Tibial artery (tissue), 4 donors: ENCODE measurements around the gene VPS36.

Experiments
- DNase-seq, 2 donors: peaks; one replicate each; pipeline ENCODE4 v3.0.0-alpha.2; 2019
- H3K27ac ChIP-seq, 2 donors: fragments of 200-600 bp; sonication (generic) in 1 of 2; 1 replicate in 1 of 2; 2 replicates in 1 of 2; pipeline ENCODE4 v1.5.1; 2018 to 2019; ENCODE audit warnings: mild to moderate bottlenecking in 1 of 2
- H3K27me3 ChIP-seq, 2 donors: fragments of 200-600 bp; sonication (generic) in 1 of 2; one replicate each; pipeline versions ENCODE4 v1.5.1 to v1.6.0; 2016 to 2019
- H3K36me3 ChIP-seq, 3 donors: fragments of 200-600 bp; sonication (generic) in 2 of 3; one replicate each; pipeline ENCODE4 v1.5.1; 2016 to 2019; ENCODE audit warnings: mild to moderate bottlenecking in 2 of 3
- H3K4me1 ChIP-seq, 4 donors: fragments of 200-600 bp; sonication (generic) in 2 of 4; 1 replicate in 3 of 4; 2 replicates in 1 of 4; pipeline ENCODE4 v1.5.1; 2016 to 2019
- H3K4me3 ChIP-seq, 2 donors: fragments of 200-600 bp; sonication (generic) in 1 of 2; 1 replicate in 1 of 2; 2 replicates in 1 of 2; pipeline ENCODE4 v1.5.1; 2018 to 2019; ENCODE audit warnings: mild to moderate bottlenecking in 2 of 2
- H3K9me3 ChIP-seq, 3 donors: fragments of 200-600 bp; sonication (generic) in 1 of 3; one replicate each; pipeline ENCODE4 v1.5.1; 2016 to 2019
- intact Hi-C: fragments of 100-400 bp; cut with DNase I; formaldehyde crosslinking; loops from one replicate; pipeline ENCODE4 v1.15.0; 2023; ENCODE audit warnings: low total_unique reads
- TF ChIP-seq, protein P1 (sequence below), 2 experiments: fragments of 200-600 bp in 1 of 2; fragments of 450-650 bp in 1 of 2; IDR thresholded peaks; one replicate each; pipeline ENCODE4 v1.5.1; 2017 to 2019; ENCODE audit warnings: antibody characterized with exemption in 2 of 2, mild to moderate bottlenecking in 1 of 2, moderate library complexity in 1 of 2

VPS36 gene

DNA sequence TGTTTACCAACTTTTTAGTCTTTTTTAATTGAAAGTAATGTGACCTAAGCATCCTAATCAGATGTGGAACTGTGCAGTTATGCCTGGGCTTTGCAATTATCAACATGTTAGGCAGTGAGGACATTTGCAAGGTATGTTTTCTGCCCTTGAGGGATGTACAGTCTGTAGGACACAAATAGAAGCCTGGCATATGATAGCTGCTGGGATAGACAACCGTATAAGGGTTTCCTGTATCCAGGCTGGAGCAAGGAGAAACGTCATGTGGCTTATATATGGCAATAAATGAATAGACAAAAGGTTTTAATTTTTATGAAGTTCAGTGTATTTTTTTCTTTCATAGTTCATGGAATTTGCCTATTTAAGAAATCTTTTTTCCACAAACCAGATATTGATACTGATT lies 2.0 kb upstream of the VPS36 start:
- DNase-seq: no peak
- Histone ChIP-seq H3K9me3 (no peaks in the 10 kb centered on the region), H3K27ac (no peak overlapping the region), H3K27me3 (no peaks in the 10 kb centered on the region), H3K4me3 (no peak overlapping the region), H3K4me1 (peaks cover 0 to 38% (median 21%) of the 10 kb centered on the region in 4 donors), H3K36me3 (no peaks in the 10 kb centered on the region)
- intact Hi-C loops: loop anchor here (5.0 to 10.0 kb wide), 2 partner anchors 440 to 648 kb away; partner anchors contain the start of genes ALG11, ATP7B and DHRS12
- TF ChIP-seq, protein P1, sequence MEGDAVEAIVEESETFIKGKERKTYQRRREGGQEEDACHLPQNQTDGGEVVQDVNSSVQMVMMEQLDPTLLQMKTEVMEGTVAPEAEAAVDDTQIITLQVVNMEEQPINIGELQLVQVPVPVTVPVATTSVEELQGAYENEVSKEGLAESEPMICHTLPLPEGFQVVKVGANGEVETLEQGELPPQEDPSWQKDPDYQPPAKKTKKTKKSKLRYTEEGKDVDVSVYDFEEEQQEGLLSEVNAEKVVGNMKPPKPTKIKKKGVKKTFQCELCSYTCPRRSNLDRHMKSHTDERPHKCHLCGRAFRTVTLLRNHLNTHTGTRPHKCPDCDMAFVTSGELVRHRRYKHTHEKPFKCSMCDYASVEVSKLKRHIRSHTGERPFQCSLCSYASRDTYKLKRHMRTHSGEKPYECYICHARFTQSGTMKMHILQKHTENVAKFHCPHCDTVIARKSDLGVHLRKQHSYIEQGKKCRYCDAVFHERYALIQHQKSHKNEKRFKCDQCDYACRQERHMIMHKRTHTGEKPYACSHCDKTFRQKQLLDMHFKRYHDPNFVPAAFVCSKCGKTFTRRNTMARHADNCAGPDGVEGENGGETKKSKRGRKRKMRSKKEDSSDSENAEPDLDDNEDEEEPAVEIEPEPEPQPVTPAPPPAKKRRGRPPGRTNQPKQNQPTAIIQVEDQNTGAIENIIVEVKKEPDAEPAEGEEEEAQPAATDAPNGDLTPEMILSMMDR (IDR thresholded peaks at IDR 0.05): no peak

DNA sequence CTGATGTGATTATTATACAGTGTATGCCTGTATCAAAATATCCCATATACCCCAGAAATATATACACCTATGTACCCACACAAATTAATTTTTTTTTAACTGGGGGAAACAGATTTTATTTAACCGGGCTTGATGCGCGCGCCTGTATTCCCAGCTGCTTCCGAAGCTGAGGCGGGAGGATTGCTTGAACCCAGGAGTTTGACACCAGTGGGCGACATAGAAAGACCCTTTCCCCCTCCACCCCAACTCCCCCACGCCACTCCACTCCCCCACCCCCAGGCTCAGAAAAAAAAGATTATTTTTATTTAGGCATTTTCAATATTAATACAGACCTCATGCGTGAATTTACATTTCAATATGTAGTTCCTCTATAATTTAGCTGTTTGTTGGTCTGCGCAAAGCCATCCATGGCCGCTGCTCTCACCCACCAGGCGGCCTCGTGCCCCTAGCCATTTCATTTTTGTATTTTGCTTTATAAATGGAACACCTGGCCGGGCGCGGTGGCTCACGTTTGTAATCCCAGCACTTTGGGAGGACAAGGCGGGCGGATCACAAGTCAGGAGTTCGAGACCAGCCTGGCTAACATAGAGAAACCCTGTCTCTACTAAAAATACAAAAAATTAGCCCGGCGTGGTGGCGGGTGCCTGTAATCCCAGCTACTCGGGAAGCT lies 836 bp upstream of the VPS36 start:
- Histone ChIP-seq H3K36me3 (no peaks in the 10 kb centered on the region), H3K4me1 (peaks cover 0 to 40% (median 20%) of the 10 kb centered on the region in 4 donors), H3K9me3 (no peaks in the 10 kb centered on the region), H3K4me3 (peak overlapping the region in 1 of 2 donors; percentile 70), H3K27me3 (no peaks in the 10 kb centered on the region), H3K27ac (peak overlapping the region; percentile 10 to 16)
- no peak for DNase-seq
- TF ChIP-seq, protein P1 (IDR thresholded peaks at IDR 0.05): no peak
- intact Hi-C loops: loop anchor here (5.0 to 10.0 kb wide), 2 partner anchors 439 to 646 kb away; partner anchors contain the start of genes ALG11, ATP7B and DHRS12

DNA sequence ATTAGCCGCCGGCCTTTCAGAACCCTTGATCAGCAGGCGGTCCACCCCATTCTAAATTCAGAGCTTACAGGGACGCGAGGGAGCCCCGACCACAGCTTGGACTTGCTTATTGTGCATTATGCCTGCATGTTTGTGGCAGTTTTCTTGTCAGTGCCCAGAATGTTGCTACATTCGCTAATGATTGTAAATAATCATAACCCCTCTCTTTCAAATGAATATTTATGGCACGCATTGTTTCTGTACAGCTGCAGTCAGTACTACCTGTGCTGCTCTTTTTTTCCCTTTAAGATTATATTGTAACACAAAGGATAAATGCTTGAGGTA lies 321 bp upstream of the VPS36 start:
- no peak for DNase-seq
- TF ChIP-seq, protein P1 (IDR thresholded peaks at IDR 0.05): no peak
- H3K27ac ChIP-seq: peak overlapping the region; percentile 10 to 16
- no peaks in the 10 kb centered on the region for H3K36me3 ChIP-seq
- peak overlapping the region in 1 of 2 donors; percentile 70 for H3K4me3 ChIP-seq
- H3K4me1 ChIP-seq: peaks cover 0 to 34% (median 19%) of the 10 kb centered on the region in 4 donors
- intact Hi-C loops: loop anchor here (5.0 to 10.0 kb wide), 2 partner anchors 438 to 646 kb away; partner anchors contain the start of genes ALG11, ATP7B and DHRS12
- no peaks in the 10 kb centered on the region for H3K9me3 ChIP-seq
- no peaks in the 10 kb centered on the region for H3K27me3 ChIP-seq

DNA sequence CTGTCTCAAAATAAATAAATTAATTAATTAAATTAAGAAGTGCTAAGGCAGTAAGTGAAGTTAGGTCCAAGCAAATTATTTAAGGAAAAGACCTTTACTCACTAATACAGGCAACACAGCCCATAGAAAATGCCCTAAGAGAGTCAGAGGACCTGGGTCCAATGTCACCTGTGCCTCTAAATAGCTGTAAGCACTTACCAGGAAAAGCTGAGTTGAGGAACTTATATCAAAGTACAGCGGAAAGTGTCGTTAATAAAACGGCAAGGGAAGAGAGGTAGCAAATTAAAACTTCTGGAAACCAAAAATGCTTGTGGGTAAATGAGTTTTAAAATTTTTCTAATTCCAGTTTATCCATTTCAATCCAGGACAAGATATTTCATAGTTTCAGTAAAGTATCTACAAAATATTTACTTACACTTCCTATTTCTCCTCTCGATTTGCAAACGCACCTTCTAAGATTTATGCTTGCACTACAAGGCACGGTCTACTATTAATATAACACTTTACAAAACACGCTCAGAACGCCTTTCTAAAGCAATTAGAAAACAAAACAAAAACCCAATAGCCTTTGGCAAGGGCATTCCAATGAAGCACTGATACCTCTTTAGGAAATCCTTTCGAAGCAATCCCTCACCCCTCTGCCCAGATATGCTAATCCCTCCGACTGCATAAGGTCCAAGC lies 963 bp downstream of the VPS36 start:
- Histone ChIP-seq H3K27ac (peak overlapping the region; percentile 82 to 88), H3K36me3 (peaks cover 0 to 6% (median 0%) of the 10 kb centered on the region in 3 donors), H3K27me3 (no peaks in the 10 kb centered on the region), H3K4me1 (peaks cover 0 to 33% (median 18%) of the 10 kb centered on the region in 4 donors), H3K4me3 (peak overlapping the region; percentile 69 to 70), H3K9me3 (no peaks in the 10 kb centered on the region)
- TF ChIP-seq, protein P1 (IDR thresholded peaks at IDR 0.05): no peak
- DNase-seq: no peak
- intact Hi-C loops: loop anchor here (5.0 to 10.0 kb wide), 2 partner anchors 437 to 645 kb away; partner anchors contain the start of genes ALG11, ATP7B and DHRS12

DNA sequence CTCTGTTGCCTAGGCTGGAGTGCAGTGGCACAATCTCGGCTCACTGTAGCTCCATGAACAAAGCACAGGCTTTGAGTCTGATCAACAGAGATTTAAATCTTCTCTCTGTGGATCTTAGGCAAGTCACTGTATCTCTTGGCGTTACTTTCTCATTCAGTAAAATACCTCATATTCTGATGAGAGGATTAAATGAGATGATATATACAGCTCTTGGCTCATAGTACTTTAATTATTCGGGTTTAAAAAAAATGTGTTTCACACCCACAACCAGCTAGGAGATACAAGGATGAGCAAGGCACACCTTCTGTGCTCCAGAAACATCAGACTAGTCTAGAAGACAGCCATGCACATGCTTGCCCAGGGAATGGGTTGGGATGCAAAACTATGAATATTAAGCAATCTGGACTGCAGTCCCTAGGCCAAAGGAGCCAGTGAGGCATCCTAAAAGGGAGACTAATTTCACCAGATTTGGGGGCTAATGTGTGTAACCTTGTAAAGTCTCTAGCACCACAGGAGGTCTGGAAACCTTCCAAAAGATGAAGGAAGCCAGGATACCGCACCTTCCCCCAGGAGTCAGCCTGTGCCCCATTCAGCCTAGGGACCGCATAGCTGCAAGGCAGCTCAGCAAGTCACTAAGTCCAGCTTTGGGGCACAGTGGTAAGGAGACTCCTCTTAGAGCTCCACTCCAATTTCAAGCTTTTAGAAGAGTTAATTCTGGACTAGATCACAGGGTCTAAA lies 2.5 kb downstream of the VPS36 start:
- no peak overlapping the region for H3K4me3 ChIP-seq
- no peaks in the 10 kb centered on the region for H3K9me3 ChIP-seq
- no peaks in the 10 kb centered on the region for H3K27me3 ChIP-seq
- intact Hi-C loops: no loop called here
- DNase-seq: no peak
- peaks cover 0 to 29% (median 17%) of the 10 kb centered on the region in 4 donors for H3K4me1 ChIP-seq
- H3K36me3 ChIP-seq: peaks cover 0 to 6% (median 0%) of the 10 kb centered on the region in 3 donors
- TF ChIP-seq, protein P1 (IDR thresholded peaks at IDR 0.05): no peak
- H3K27ac ChIP-seq: no peak overlapping the region
